NK-92 (cell line): Measurements from ENCODE around the gene UBE2H.

Experiments used
- DNase-seq: peaks from one replicate; lab custom pipeline; 2025; ENCODE audit not compliant: unreplicated experiment; lab: John Stamatoyannopoulos, UW

Gene UBE2H

GRCh38 chr7:129950933-129951225 lies 1.9 kb downstream of the UBE2H start:
- DNase-seq = no peak

GRCh38 chr7:129950191-129950932 lies 2.4 kb downstream of the UBE2H start:
- DNase-seq = no peak

GRCh38 chr7:129949292-129950133 lies 3.2 kb downstream of the UBE2H start:
- DNase-seq = no peak

GRCh38 chr7:129948877-129949291 lies 3.9 kb downstream of the UBE2H start:
- no peak for DNase-seq

GRCh38 chr7:129948338-129948737 lies 4.4 kb downstream of the UBE2H start:
- no peak for DNase-seq

GRCh38 chr7:129947701-129948100 lies 5.1 kb downstream of the UBE2H start:
- DNase-seq = no peak

GRCh38 chr7:129947049-129947448 lies 5.7 kb downstream of the UBE2H start:
- DNase-seq = no peak

- no peak for DNase-seq
Measured at GRCh38 chr7:129946282-129946681, 6.5 kb downstream of the UBE2H start.

GRCh38 chr7:129943352-129943751 lies 9.4 kb downstream of the UBE2H start:
- DNase-seq = no peak

GRCh38 chr7:129940329-129940728 lies 12.4 kb downstream of the UBE2H start:
- no peak for DNase-seq

GRCh38 chr7:129939881-129940280 lies 12.9 kb downstream of the UBE2H start:
- DNase-seq = no peak

- no peak for DNase-seq
Measured at GRCh38 chr7:129933627-129934026, 19.1 kb downstream of the UBE2H start.

GRCh38 chr7:129926618-129927017 lies 26.1 kb downstream of the UBE2H start:
- no peak for DNase-seq

- DNase-seq = no peak
Measured at GRCh38 chr7:129925416-129926002, 27.3 kb downstream of the UBE2H start.

GRCh38 chr7:129924602-129925001 lies 28.2 kb downstream of the UBE2H start:
- no peak for DNase-seq

GRCh38 chr7:129923709-129924108 lies 29.1 kb downstream of the UBE2H start:
- no peak for DNase-seq

- no peak for DNase-seq
Measured at GRCh38 chr7:129919492-129919891, 33.3 kb downstream of the UBE2H start.

GRCh38 chr7:129918922-129919321 lies 33.8 kb downstream of the UBE2H start:
- DNase-seq = no peak

GRCh38 chr7:129917934-129918333 lies 34.8 kb downstream of the UBE2H start:
- no peak for DNase-seq

GRCh38 chr7:129914536-129915272 lies 38.1 kb downstream of the UBE2H start:
- no peak for DNase-seq

GRCh38 chr7:129913428-129913827 lies 39.3 kb downstream of the UBE2H start:
- no peak for DNase-seq
